Measurements from ENCODE around the gene TMEM163.
A peak's percentile ranks its signal among the peaks of the same experiment; 100 is the strongest.

GRCh38 chr2:134718023-134718816 lies 580 bp downstream of the TMEM163 start:
- TF ChIP-seq CTCF (IDR thresholded peaks at IDR 0.05): no peak
- peak; percentile 90 for TF ChIP-seq EZH2 (IDR thresholded peaks at IDR 0.05)

Data from neural progenitor cell (in vitro differentiated cells).